ENCODE measurements around the gene CYBRD1.
"Not testable (repeated sequence)": the region's sequence is repeated elsewhere in the genome, so short reads cannot be mapped to it uniquely, and the experiment has no call there.

The CYBRD1 gene

GRCh38 chr2:171490577-171490976 lies 31.7 kb upstream of the CYBRD1 start:
- no peak overlapping the region for H3K9ac ChIP-seq (ENCODE audit: low read depth, low read length)
- H3K4me2 ChIP-seq (ENCODE audit: low read length): no peak overlapping the region
- H3K4me3 ChIP-seq (ENCODE audit: low read length): no peak overlapping the region
- no peaks in the 10 kb centered on the region for H3K4me1 ChIP-seq (ENCODE audit: control insufficient read depth, insufficient read depth, low read length)
- H3K36me3 ChIP-seq (ENCODE audit: insufficient read depth, low read length): no peaks in the 10 kb centered on the region
- no peaks in the 10 kb centered on the region for H3K9me3 ChIP-seq (replicated peaks; ENCODE audit: low read length)
- no peaks in the 10 kb centered on the region for H3K27me3 ChIP-seq (ENCODE audit: control insufficient read depth, insufficient read depth, low read length)

- no peaks in the 10 kb centered on the region for H3K4me1 ChIP-seq (ENCODE audit: control insufficient read depth, insufficient read depth, low read length)
- no peak overlapping the region for H3K4me2 ChIP-seq (ENCODE audit: low read length)
- H3K9me3 ChIP-seq (replicated peaks; ENCODE audit: low read length): no peaks in the 10 kb centered on the region
- no peaks in the 10 kb centered on the region for H3K36me3 ChIP-seq (ENCODE audit: insufficient read depth, low read length)
- H3K4me3 ChIP-seq (ENCODE audit: low read length): no peak overlapping the region
- no peak overlapping the region for H3K9ac ChIP-seq (ENCODE audit: low read depth, low read length)
- no peaks in the 10 kb centered on the region for H3K27me3 ChIP-seq (ENCODE audit: control insufficient read depth, insufficient read depth, low read length)
Observed at GRCh38 chr2:171491292-171491691, 31.0 kb upstream of the CYBRD1 start.

- no peak overlapping the region for H3K4me2 ChIP-seq (ENCODE audit: low read length)
Observed at GRCh38 chr2:171492664-171493063, 29.6 kb upstream of the CYBRD1 start.

GRCh38 chr2:171497664-171498063 lies 24.6 kb upstream of the CYBRD1 start:
- not testable (repeated sequence) for H3K4me1 ChIP-seq (ENCODE audit: control insufficient read depth, insufficient read depth, low read length); H3K27me3 ChIP-seq (ENCODE audit: control insufficient read depth, insufficient read depth, low read length); H3K9me3 ChIP-seq (replicated peaks; ENCODE audit: low read length); H3K4me3 ChIP-seq (ENCODE audit: low read length); H3K9ac ChIP-seq (ENCODE audit: low read depth, low read length); H3K36me3 ChIP-seq (ENCODE audit: insufficient read depth, low read length); H3K4me2 ChIP-seq (ENCODE audit: low read length)

More at GRCh38 chr2:171492664-171493063, 29.6 kb upstream of the CYBRD1 start:
- Histone ChIP-seq H3K36me3 (ENCODE audit: insufficient read depth, low read length) (no peaks in the 10 kb centered on the region), H3K4me1 (ENCODE audit: control insufficient read depth, insufficient read depth, low read length) (no peaks in the 10 kb centered on the region), H3K9ac (ENCODE audit: low read depth, low read length) (no peak overlapping the region), H3K9me3 (replicated peaks; ENCODE audit: low read length) (no peaks in the 10 kb centered on the region), H3K27me3 (ENCODE audit: control insufficient read depth, insufficient read depth, low read length) (no peaks in the 10 kb centered on the region), H3K4me3 (ENCODE audit: low read length) (no peak overlapping the region)

GRCh38 chr2:171505374-171505773 lies 16.9 kb upstream of the CYBRD1 start:
- no peaks in the 10 kb centered on the region for H3K27me3 ChIP-seq (ENCODE audit: control insufficient read depth, insufficient read depth, low read length)
- no peak overlapping the region for H3K4me2 ChIP-seq (ENCODE audit: low read length)
- H3K4me3 ChIP-seq (ENCODE audit: low read length): no peak overlapping the region
- H3K4me1 ChIP-seq (ENCODE audit: control insufficient read depth, insufficient read depth, low read length): no peaks in the 10 kb centered on the region
- no peak overlapping the region for H3K9ac ChIP-seq (ENCODE audit: low read depth, low read length)
- H3K9me3 ChIP-seq (replicated peaks; ENCODE audit: low read length): no peaks in the 10 kb centered on the region
- no peaks in the 10 kb centered on the region for H3K36me3 ChIP-seq (ENCODE audit: insufficient read depth, low read length)

GRCh38 chr2:171509945-171510731 lies 12.1 kb upstream of the CYBRD1 start:
- H3K27me3 ChIP-seq (ENCODE audit: control insufficient read depth, insufficient read depth, low read length): no peaks in the 10 kb centered on the region
- H3K9ac ChIP-seq (ENCODE audit: low read depth, low read length): no peak overlapping the region
- no peak overlapping the region for H3K4me3 ChIP-seq (ENCODE audit: low read length)
- no peaks in the 10 kb centered on the region for H3K9me3 ChIP-seq (replicated peaks; ENCODE audit: low read length)
- no peak overlapping the region for H3K4me2 ChIP-seq (ENCODE audit: low read length)
- H3K4me1 ChIP-seq (ENCODE audit: control insufficient read depth, insufficient read depth, low read length): no peaks in the 10 kb centered on the region
- no peaks in the 10 kb centered on the region for H3K36me3 ChIP-seq (ENCODE audit: insufficient read depth, low read length)

- no peaks in the 10 kb centered on the region for H3K27me3 ChIP-seq (ENCODE audit: control insufficient read depth, insufficient read depth, low read length)
- H3K4me3 ChIP-seq (ENCODE audit: low read length): no peak overlapping the region
- no peaks in the 10 kb centered on the region for H3K9me3 ChIP-seq (replicated peaks; ENCODE audit: low read length)
- peaks cover 10% of the 10 kb centered on the region for H3K4me1 ChIP-seq (ENCODE audit: control insufficient read depth, insufficient read depth, low read length)
- no peak overlapping the region for H3K4me2 ChIP-seq (ENCODE audit: low read length)
- H3K9ac ChIP-seq (ENCODE audit: low read depth, low read length): no peak overlapping the region
- H3K36me3 ChIP-seq (ENCODE audit: insufficient read depth, low read length): no peaks in the 10 kb centered on the region
Observed at GRCh38 chr2:171512014-171512413, 10.3 kb upstream of the CYBRD1 start.

GRCh38 chr2:171512683-171513195 lies 9.5 kb upstream of the CYBRD1 start:
- H3K9me3 ChIP-seq (replicated peaks; ENCODE audit: low read length): no peaks in the 10 kb centered on the region
- peaks cover 10% of the 10 kb centered on the region for H3K4me1 ChIP-seq (ENCODE audit: control insufficient read depth, insufficient read depth, low read length)
- no peak overlapping the region for H3K9ac ChIP-seq (ENCODE audit: low read depth, low read length)
- no peak overlapping the region for H3K4me3 ChIP-seq (ENCODE audit: low read length)
- H3K27me3 ChIP-seq (ENCODE audit: control insufficient read depth, insufficient read depth, low read length): no peaks in the 10 kb centered on the region
- no peaks in the 10 kb centered on the region for H3K36me3 ChIP-seq (ENCODE audit: insufficient read depth, low read length)
- no peak overlapping the region for H3K4me2 ChIP-seq (ENCODE audit: low read length)

- Histone ChIP-seq H3K4me2 (ENCODE audit: low read length) (no peak overlapping the region), H3K4me1 (ENCODE audit: control insufficient read depth, insufficient read depth, low read length) (peaks cover 10% of the 10 kb centered on the region), H3K27me3 (ENCODE audit: control insufficient read depth, insufficient read depth, low read length) (no peaks in the 10 kb centered on the region), H3K9ac (ENCODE audit: low read depth, low read length) (no peak overlapping the region), H3K9me3 (replicated peaks; ENCODE audit: low read length) (no peaks in the 10 kb centered on the region), H3K36me3 (ENCODE audit: insufficient read depth, low read length) (no peaks in the 10 kb centered on the region), H3K4me3 (ENCODE audit: low read length) (no peak overlapping the region)
Observed at GRCh38 chr2:171513719-171514160, 8.5 kb upstream of the CYBRD1 start.

GRCh38 chr2:171514908-171515582 lies 7.2 kb upstream of the CYBRD1 start:
- no peak overlapping the region for H3K4me3 ChIP-seq (ENCODE audit: low read length)
- H3K4me1 ChIP-seq (ENCODE audit: control insufficient read depth, insufficient read depth, low read length): peaks cover 10% of the 10 kb centered on the region
- no peak overlapping the region for H3K9ac ChIP-seq (ENCODE audit: low read depth, low read length)
- no peaks in the 10 kb centered on the region for H3K27me3 ChIP-seq (ENCODE audit: control insufficient read depth, insufficient read depth, low read length)
- no peaks in the 10 kb centered on the region for H3K36me3 ChIP-seq (ENCODE audit: insufficient read depth, low read length)
- H3K4me2 ChIP-seq (ENCODE audit: low read length): no peak overlapping the region
- no peaks in the 10 kb centered on the region for H3K9me3 ChIP-seq (replicated peaks; ENCODE audit: low read length)

GRCh38 chr2:171515672-171516298 lies 6.5 kb upstream of the CYBRD1 start:
- Histone ChIP-seq H3K4me2 (ENCODE audit: low read length) (peak overlapping the region; percentile 14), H3K4me1 (ENCODE audit: control insufficient read depth, insufficient read depth, low read length) (peaks cover 10% of the 10 kb centered on the region), H3K9ac (ENCODE audit: low read depth, low read length) (no peak overlapping the region), H3K27me3 (ENCODE audit: control insufficient read depth, insufficient read depth, low read length) (no peaks in the 10 kb centered on the region), H3K9me3 (replicated peaks; ENCODE audit: low read length) (no peaks in the 10 kb centered on the region), H3K4me3 (ENCODE audit: low read length) (no peak overlapping the region), H3K36me3 (ENCODE audit: insufficient read depth, low read length) (no peaks in the 10 kb centered on the region)
